Tibial nerve (tissue), 4 donors: ENCODE results near the gene HMCN2.

Experiments used
- CTCF ChIP-seq, 5 experiments: fragments of 200-600 bp in 3 of 5; fragments of 450-650 bp in 2 of 5; sonication (generic) in 3 of 5; IDR thresholded peaks; one replicate each; pipeline ENCODE4 v1.5.1; 2016 to 2019; ENCODE audit warnings: antibody characterized with exemption in 5 of 5, mild to moderate bottlenecking in 3 of 5, moderate library complexity in 2 of 5
- EP300 ChIP-seq, 2 donors: sonication (generic); formaldehyde crosslinking; IDR thresholded peaks; one replicate each; pipeline ENCODE4 v1.6.1; 2017; ENCODE audit warnings: antibody characterized with exemption in 2 of 2, mild to moderate bottlenecking in 1 of 2
- POLR2A ChIP-seq, 2 donors: fragments of 450-650 bp; IDR thresholded peaks; one replicate each; pipeline ENCODE4 v1.6.1; 2017; ENCODE audit warnings: antibody characterized with exemption in 2 of 2, mild to moderate bottlenecking in 2 of 2, moderate library complexity in 2 of 2

- TF ChIP-seq CTCF (IDR thresholded peaks at IDR 0.05) (no peak), EP300 (IDR thresholded peaks at IDR 0.05) (no peak), POLR2A (IDR thresholded peaks at IDR 0.05) (no peak)
Observed at GRCh38 chr9:130383979-130384676, 118.6 kb downstream of the HMCN2 start.
